A549 (cell line): ENCODE results near the gene BPIFB2. TPM values are rescaled to one million over a fixed set of nuclear protein-coding genes. Genes with fewer than 3 reads are reported as not detected.

ENCODE experiments used
- ATAC-seq, 2 experiments: fragments of 200-7000 bp in 1 of 2; fragments of >200 bp in 1 of 2; cut with Nextera tagmentation in 1 of 2; cut with Tn5 transposase in 1 of 2; 3 replicates each; pipeline versions ENCODE4 v1.8.0 to v1.9.1; 2018 to 2020; ENCODE audit warnings: mild to moderate bottlenecking in 1 of 2, moderate library complexity in 1 of 2
- CTCF ChIA-PET: fragments of 300-600 bp; sonication (Branson Sonifier 250); formaldehyde crosslinking; extraction: SDS; loops from one replicate; lab custom pipeline; 2021; ENCODE audit warnings: antibody characterized with exemption, inconsistent platforms; lab: Yijun Ruan, JAX
- POLR2A ChIA-PET: fragments of 350-600 bp; formaldehyde crosslinking; extraction: SDS; loops from one replicate; lab custom pipeline; 2021; ENCODE audit warnings: antibody characterized with exemption, inconsistent platforms; lab: Yijun Ruan, JAX
- DNase-seq, 2 experiments: peaks; one replicate each; pipeline versions ENCODE4 v3.0.0 to v3.0.0-alpha.2; 2011 to 2016; ENCODE audit warnings: low read depth in 1 of 2, low spot score in 1 of 2
- FAIRE-seq: peaks from 2 replicates; lab custom pipeline; 2011; peaks lifted over from hg19 to GRCh38; lab: Jason Lieb, UNC
- H3K27ac ChIP-seq, 2 experiments: fragments of >200 bp; sonication (Bioruptor Twin); formaldehyde crosslinking; 3 replicates each; pipeline ENCODE4 v1.5.1; 2016 to 2017
- H3K4me1 ChIP-seq: fragments of >200 bp; sonication (Bioruptor Twin); formaldehyde crosslinking; 3 replicates; pipeline ENCODE4 v1.6.1; 2016
- H3K4me2 ChIP-seq: fragments of >200 bp; sonication (Bioruptor Twin); formaldehyde crosslinking; 3 replicates; pipeline ENCODE4 v1.6.1; 2016
- H3K4me3 ChIP-seq: fragments of >200 bp; sonication (Bioruptor Twin); formaldehyde crosslinking; 3 replicates; pipeline ENCODE4 v1.5.1; 2016
- H3K9me3 ChIP-seq: fragments of >200 bp; sonication (Bioruptor Twin); formaldehyde crosslinking; 3 replicates; pipeline ENCODE4 v1.6.1; 2016
- ATOH8 ChIP-seq: fragments of 250-450 bp; sonication (Bioruptor Pico); IDR thresholded peaks from 2 replicates; pipeline ENCODE4 v1.5.0; 2020; ENCODE audit warnings: low read depth, mild to moderate bottlenecking, moderate library complexity
- CEBPB ChIP-seq, 2 experiments: fragments of >200 bp in 1 of 2; sonication (Bioruptor Twin) in 1 of 2; formaldehyde crosslinking in 1 of 2; IDR thresholded peaks; 2 replicates each; pipeline ENCODE4 v1.6.1; 2012 to 2016
- CHD2 ChIP-seq: fragments of 150-350 bp; IDR thresholded peaks from 2 replicates; pipeline ENCODE4 v1.6.1; 2014; ENCODE audit warnings: low read length; ENCODE audit not compliant: partially characterized antibody
- ELK1 ChIP-seq: fragments of 150-350 bp; IDR thresholded peaks from 2 replicates; pipeline ENCODE4 v1.6.1; 2014; ENCODE audit warnings: low read depth, mild to moderate bottlenecking, low read length
- ESRRA ChIP-seq: fragments of 150-350 bp; IDR thresholded peaks from 2 replicates; pipeline ENCODE4 v1.6.1; 2014; ENCODE audit warnings: mild to moderate bottlenecking, low read length, borderline replicate concordance
- FOSB ChIP-seq: fragments of 250-450 bp; sonication (Bioruptor Pico); IDR thresholded peaks from 2 replicates; pipeline ENCODE4 v1.5.0; 2020; ENCODE audit warnings: mild to moderate bottlenecking, moderate library complexity
- FOSL2 ChIP-seq, 2 experiments: fragments of 450-650 bp in 1 of 2; fragments of >200 bp in 1 of 2; sonication (Bioruptor Twin) in 1 of 2; formaldehyde crosslinking; IDR thresholded peaks; 2 replicates each; pipeline versions ENCODE4 v1.5.0 to v1.6.1; 2016 to 2020; ENCODE audit warnings: mild to moderate bottlenecking in 1 of 2, moderate library complexity in 1 of 2
- GATA3 ChIP-seq: IDR thresholded peaks from 2 replicates; pipeline ENCODE4 v1.6.1; 2012; ENCODE audit warnings: borderline replicate concordance
- HDAC2 ChIP-seq: fragments of 200-600 bp; sonication (generic); IDR thresholded peaks from 2 replicates; pipeline ENCODE4 v1.6.1; 2016
- HES2 ChIP-seq: fragments of >200 bp; sonication (Bioruptor Twin); formaldehyde crosslinking; IDR thresholded peaks from 2 replicates; pipeline ENCODE4 v1.6.1; 2016
- HEYL ChIP-seq: fragments of 250-450 bp; sonication (Bioruptor Pico); IDR thresholded peaks from 2 replicates; pipeline ENCODE4 v1.8.0; 2021; ENCODE audit warnings: mild to moderate bottlenecking, moderate library complexity
- HOXA7 ChIP-seq: fragments of 250-450 bp; sonication (Bioruptor Pico); IDR thresholded peaks from 2 replicates; pipeline ENCODE4 v1.5.0; 2020; ENCODE audit warnings: mild to moderate bottlenecking, moderate library complexity
- HOXB5 ChIP-seq: fragments of 250-450 bp; sonication (Bioruptor Pico); IDR thresholded peaks from 2 replicates; pipeline ENCODE4 v1.5.0; 2020; ENCODE audit warnings: mild to moderate bottlenecking, moderate library complexity
- JUN ChIP-seq, 2 experiments: fragments of >200 bp; sonication (Bioruptor Twin); formaldehyde crosslinking; IDR thresholded peaks; 2 replicates in 1 of 2; 3 replicates in 1 of 2; pipeline ENCODE4 v1.6.1; 2016 to 2017
- KDM5A ChIP-seq: fragments of 200-600 bp; sonication (generic); IDR thresholded peaks from 2 replicates; pipeline ENCODE4 v1.6.1; 2016; ENCODE audit warnings: antibody characterized with exemption, mild to moderate bottlenecking
- MAFK ChIP-seq: fragments of 450-650 bp; IDR thresholded peaks from 2 replicates; pipeline ENCODE4 v1.6.1; 2014; ENCODE audit not compliant: partially characterized antibody
- NPAS2 ChIP-seq: fragments of 250-450 bp; sonication (Bioruptor Pico); IDR thresholded peaks from 2 replicates; pipeline ENCODE4 v1.8.0; 2022; ENCODE audit warnings: mild to moderate bottlenecking, moderate library complexity, borderline replicate concordance
- PHF8 ChIP-seq: fragments of 200-600 bp; sonication (generic); IDR thresholded peaks from 2 replicates; pipeline ENCODE4 v1.6.1; 2016; ENCODE audit warnings: low read depth, mild to moderate bottlenecking, antibody characterized with exemption, moderate library complexity, borderline replicate concordance
- POLR2A ChIP-seq: IDR thresholded peaks from 2 replicates; pipeline ENCODE4 v1.6.1; 2012; ENCODE audit warnings: mild to moderate bottlenecking, low read length
- POLR2AphosphoS2 ChIP-seq: conservative IDR thresholded peaks from 2 replicates; pipeline ENCODE4 v1.6.1; 2012; ENCODE audit warnings: low read length, improper control_type of control experiment, inconsistent platforms
- RAD21 ChIP-seq, 2 experiments: fragments of >200 bp in 1 of 2; sonication (Bioruptor Twin) in 1 of 2; formaldehyde crosslinking in 1 of 2; IDR thresholded peaks in 1 of 2; conservative IDR thresholded peaks in 1 of 2; 2 replicates in 1 of 2; 3 replicates in 1 of 2; pipeline ENCODE4 v1.6.1; 2012 to 2018; ENCODE audit warnings: inconsistent platforms in 1 of 2
- RFX5 ChIP-seq: fragments of 450-650 bp; IDR thresholded peaks from 2 replicates; pipeline ENCODE4 v1.7.1; 2014; ENCODE audit warnings: antibody characterized with exemption, mild to moderate bottlenecking, moderate library complexity
- RNF2 ChIP-seq: fragments of 200-600 bp; sonication (generic); IDR thresholded peaks from 2 replicates; pipeline ENCODE4 v1.6.1; 2016; ENCODE audit warnings: low read depth, mild to moderate bottlenecking, antibody characterized with exemption, moderate library complexity, borderline replicate concordance
- SMC3 ChIP-seq: fragments of >200 bp; sonication (Bioruptor Twin); formaldehyde crosslinking; IDR thresholded peaks from 3 replicates; pipeline ENCODE4 v1.6.1; 2018; ENCODE audit warnings: inconsistent platforms
- SREBF2 ChIP-seq: fragments of 450-650 bp; IDR thresholded peaks from 2 replicates; pipeline ENCODE4 v1.6.1; 2014; ENCODE audit warnings: mild to moderate bottlenecking, moderate library complexity
- TP53 ChIP-seq: fragments of 250-450 bp; sonication (Bioruptor Pico); IDR thresholded peaks from 2 replicates; pipeline ENCODE4 v1.5.0; 2021; ENCODE audit warnings: mild to moderate bottlenecking, moderate library complexity
- ZC3H11A ChIP-seq: fragments of 450-650 bp; IDR thresholded peaks from 2 replicates; pipeline ENCODE4 v1.6.1; 2014; ENCODE audit warnings: antibody characterized with exemption, mild to moderate bottlenecking
- ZNF302 ChIP-seq: fragments of 250-450 bp; sonication (Bioruptor Pico); IDR thresholded peaks from 2 replicates; pipeline ENCODE4 v1.9.0; 2021; ENCODE audit warnings: inconsistent platforms, mild to moderate bottlenecking, moderate library complexity
- ZSCAN20 ChIP-seq: fragments of 250-450 bp; sonication (Bioruptor Pico); IDR thresholded peaks from 2 replicates; pipeline ENCODE4 v1.8.0; 2022; ENCODE audit warnings: mild to moderate bottlenecking, moderate library complexity
- WGBS: methylation state at CpG from one replicate; pipeline ENCODE4 v1.1.6; 2017; ENCODE audit errors: missing lambda C conversion rate; 5-methylcytosine and 5-hydroxymethylcytosine counted together
- polyA plus RNA-seq, 4 experiments: library from polyadenylated mRNA; depleted of rRNA in 3 of 4; stranded (reverse); fragments of >200 nt; fragmentation: RNase III in 1 of 4; extraction: RNeasy Plus Mini Kit Qiagen cat#74134 plus additional on column Dnase treatment in 1 of 4; gene quantifications; 2 replicates in 3 of 4; 3 replicates in 1 of 4; pipeline ENCODE4 v1.2.3, GENCODE V29; 2011 to 2017
- TF ChIP-seq, protein P1 (sequence below): fragments of 450-650 bp; IDR thresholded peaks from 2 replicates; pipeline ENCODE4 v1.6.1; 2014; ENCODE audit warnings: antibody characterized with exemption
- TF ChIP-seq, protein P2 (sequence below): fragments of 250-450 bp; sonication (Bioruptor Pico); IDR thresholded peaks from 2 replicates; pipeline ENCODE4 v1.5.0; 2021; ENCODE audit warnings: mild to moderate bottlenecking, moderate library complexity, borderline replicate concordance

BPIFB2 gene
- polyA plus RNA-seq, 2 of the 4 experiments (the other 2 are of a cell fraction) = not detected

- no peak for TF ChIP-seq CHD2
- no peak for TF ChIP-seq RAD21 (conservative IDR thresholded peaks at IDR 0.05 in 1 of 2, IDR thresholded peaks at IDR 0.05 in 1 of 2)
- TF ChIP-seq KDM5A = no peak
- no peak for TF ChIP-seq CEBPB (IDR thresholded peaks at IDR 0.05)
- no peak for TF ChIP-seq HOXB5
- TF ChIP-seq HES2 = no peak
- no peak for TF ChIP-seq POLR2A
- TF ChIP-seq, protein P1, sequence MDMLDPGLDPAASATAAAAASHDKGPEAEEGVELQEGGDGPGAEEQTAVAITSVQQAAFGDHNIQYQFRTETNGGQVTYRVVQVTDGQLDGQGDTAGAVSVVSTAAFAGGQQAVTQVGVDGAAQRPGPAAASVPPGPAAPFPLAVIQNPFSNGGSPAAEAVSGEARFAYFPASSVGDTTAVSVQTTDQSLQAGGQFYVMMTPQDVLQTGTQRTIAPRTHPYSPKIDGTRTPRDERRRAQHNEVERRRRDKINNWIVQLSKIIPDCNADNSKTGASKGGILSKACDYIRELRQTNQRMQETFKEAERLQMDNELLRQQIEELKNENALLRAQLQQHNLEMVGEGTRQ = no peak
- TF ChIP-seq ZC3H11A = no peak
- TF ChIP-seq GATA3 = no peak
- no peak for TF ChIP-seq HEYL (CRISPR knock-in tag)
- no peak for TF ChIP-seq ZSCAN20 (CRISPR knock-in tag)
- TF ChIP-seq PHF8 = no peak
- no peak for TF ChIP-seq ATOH8 (CRISPR knock-in tag)
- H3K27ac ChIP-seq = no peak overlapping the region
- 54% methylated on average over 8 of the region's 12 CpGs for WGBS
- FAIRE-seq = no peak
- ChIA-PET POLR2A (no interaction called here), CTCF (interaction anchor here (0.6 to 3.3 kb wide), 3 partner anchors 9 to 421 kb away, joined by 3 to 12 read pairs (median 3); partner anchors contain the start of gene SUN5)
- H3K4me2 ChIP-seq = no peak overlapping the region
- H3K4me3 ChIP-seq = no peak overlapping the region
- H3K9me3 ChIP-seq = no peaks in the 10 kb centered on the region
- no peak for ATAC-seq
- 0 out of 3 replicates have a peak, but pooled peaks cover 3% of the 10 kb centered on the region for H3K4me1 ChIP-seq
- DNase-seq = no peak
These were observed 6.3 kb downstream of the BPIFB2 start for GRCh38 chr20:33013701-33014326.

DNA sequence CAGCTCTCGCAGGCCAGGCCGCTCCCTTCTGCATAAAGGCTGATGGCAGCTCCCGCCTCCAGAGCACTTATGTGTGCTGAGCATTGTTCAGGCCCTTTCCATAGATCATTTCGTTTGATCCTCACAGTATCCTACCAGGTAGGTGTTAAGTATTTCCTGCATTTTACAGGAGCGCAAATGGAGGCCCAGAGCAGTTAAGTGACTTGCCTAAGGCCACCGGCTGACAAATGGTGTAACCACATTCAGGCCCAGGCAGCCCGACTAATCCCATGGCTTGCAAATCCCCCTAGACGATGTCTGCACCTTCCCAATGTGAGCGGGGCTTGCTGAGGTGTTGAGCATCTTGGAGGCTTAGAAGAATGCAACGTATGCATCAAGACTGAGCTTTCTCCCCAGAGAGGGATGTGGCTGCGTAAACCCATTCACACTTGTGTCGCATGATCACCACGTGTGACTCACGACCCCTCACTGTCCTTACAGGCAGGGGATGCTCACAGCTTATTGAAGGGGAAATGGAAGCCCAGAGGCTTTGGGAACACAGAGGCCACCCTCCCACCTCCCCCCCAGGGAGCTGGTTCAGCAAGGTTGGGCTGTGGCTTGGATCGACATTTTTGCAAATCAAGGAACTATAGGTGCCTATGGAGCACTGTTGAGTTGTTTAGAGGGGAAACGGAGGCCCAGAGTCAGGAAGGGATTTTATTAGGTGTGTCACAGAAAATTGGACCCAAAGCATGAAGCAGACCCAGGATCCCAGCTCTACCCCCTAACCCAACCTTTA is 7.0 kb downstream of the BPIFB2 start:
- DNase-seq = no peak
- FAIRE-seq = no peak
- H3K4me1 ChIP-seq = no peaks in the 10 kb centered on the region
- no peak for ATAC-seq
- WGBS = 49% methylated on average over 16 of the region's 16 CpGs
- TF ChIP-seq HDAC2 (no peak), ELK1 (no peak), CEBPB (IDR thresholded peaks at IDR 0.05) (no peak), JUN (IDR thresholded peaks at IDR 0.05) (no peak), ZNF302 (no peak), RFX5 (no peak), SREBF2 (no peak), TP53 (no peak), HOXA7 (CRISPR knock-in tag) (no peak), GATA3 (no peak), NPAS2 (no peak), ESRRA (no peak), RNF2 (no peak), ATOH8 (CRISPR knock-in tag) (no peak), FOSL2 (IDR thresholded peaks at IDR 0.05) (no peak), FOSL2 (CRISPR knock-in tag; IDR thresholded peaks at IDR 0.05) (no peak), FOSB (no peak), POLR2AphosphoS2 (no peak), SMC3 (no peak), MAFK (no peak)
- TF ChIP-seq, protein P2, sequence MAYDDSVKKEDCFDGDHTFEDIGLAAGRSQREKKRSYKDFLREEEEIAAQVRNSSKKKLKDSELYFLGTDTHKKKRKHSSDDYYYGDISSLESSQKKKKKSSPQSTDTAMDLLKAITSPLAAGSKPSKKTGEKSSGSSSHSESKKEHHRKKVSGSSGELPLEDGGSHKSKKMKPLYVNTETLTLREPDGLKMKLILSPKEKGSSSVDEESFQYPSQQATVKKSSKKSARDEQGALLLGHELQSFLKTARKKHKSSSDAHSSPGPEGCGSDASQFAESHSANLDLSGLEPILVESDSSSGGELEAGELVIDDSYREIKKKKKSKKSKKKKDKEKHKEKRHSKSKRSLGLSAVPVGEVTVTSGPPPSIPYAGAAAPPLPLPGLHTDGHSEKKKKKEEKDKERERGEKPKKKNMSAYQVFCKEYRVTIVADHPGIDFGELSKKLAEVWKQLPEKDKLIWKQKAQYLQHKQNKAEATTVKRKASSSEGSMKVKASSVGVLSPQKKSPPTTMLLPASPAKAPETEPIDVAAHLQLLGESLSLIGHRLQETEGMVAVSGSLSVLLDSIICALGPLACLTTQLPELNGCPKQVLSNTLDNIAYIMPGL (CRISPR knock-in tag) = no peak
- TF ChIP-seq, all 56 proteins: peak for 0
- ChIA-PET CTCF (interaction anchor here (0.6 to 3.3 kb wide), 3 partner anchors 10 to 420 kb away, joined by 3 to 12 read pairs (median 3); partner anchors contain the start of gene SUN5), POLR2A (no interaction called here)
- Histone ChIP-seq H3K27ac (no peak overlapping the region), H3K9me3 (no peaks in the 10 kb centered on the region), H3K4me3 (no peak overlapping the region), H3K4me2 (no peak overlapping the region)
